ENCODE measurements around the gene CDH15. TPM values are rescaled to one million over a fixed set of nuclear protein-coding genes. Genes with fewer than 3 reads are reported as not detected.

Gene CDH15
- total RNA-seq, 1 donor from 2014 or later, result not detected

GRCh38 chr16:89199241-89200123, 27.9 kb downstream of the CDH15 start:
- H3K27ac Mint-ChIP-seq, result no peak overlapping the region
- Histone ChIP-seq H4K20me1 (ENCODE audit: low read depth) (peaks cover 19% of the 10 kb centered on the region), H3K4me3 (no peak overlapping the region), H3K79me2 (ENCODE audit: low read depth) (no peaks in the 10 kb centered on the region), H3K9me3 (ENCODE audit: low read depth) (no peaks in the 10 kb centered on the region), H2AFZ (replicated peaks) (no peak overlapping the region), H3K27ac (no peak overlapping the region), H3K27me3 (peaks cover 85% of the 10 kb centered on the region), H3F3A (ENCODE audit: low read depth) (peaks cover 17% of the 10 kb centered on the region), H3K9ac (no peak overlapping the region), H3K4me2 (no peak overlapping the region), H3K4me1 (peaks cover 10% of the 10 kb centered on the region), H3K36me3 (no peaks in the 10 kb centered on the region)
- peaks cover 10% of the 10 kb centered on the region for H3K4me1 Mint-ChIP-seq
- no peak for TF ChIP-seq CTCF (IDR thresholded peaks at IDR 0.05)
- TF ChIP-seq EZH2phosphoT487 (IDR thresholded peaks at IDR 0.05), result no peak
- no peak for TF ChIP-seq EZH2 (IDR thresholded peaks at IDR 0.05)
- H3K36me3 Mint-ChIP-seq, result no peaks in the 10 kb centered on the region
- peaks cover 33% of the 10 kb centered on the region for H3K27me3 Mint-ChIP-seq (ENCODE audit: insufficient read depth, low read depth)
- peaks cover 9% of the 10 kb centered on the region for H3K9me3 Mint-ChIP-seq
- peak overlapping the region; percentile 63 for H3K4me3 Mint-ChIP-seq
- no peak for DNase-seq (ENCODE audit: low spot score)

GRCh38 chr16:89200124-89200849, 28.7 kb downstream of the CDH15 start, which contains the start of gene SLC22A31:
Gene SLC22A31, minus strand, starts transcription at chr16:89200537. Its CDS starts 36 bp downstream, at chr16:89200501.
- Mint-ChIP-seq H3K27ac (no peak within 1 kb of the TSS), H3K4me3 (peak within 1 kb of the TSS; percentile 80), H3K27me3 (ENCODE audit: insufficient read depth, low read depth) (peaks cover 36% of the 10 kb centered on the region), H3K4me1 (peaks cover 10% of the 10 kb centered on the region), H3K36me3 (no peaks in the 10 kb centered on the region), H3K9me3 (peaks cover 9% of the 10 kb centered on the region)
- Histone ChIP-seq H3K4me1 (peaks cover 10% of the 10 kb centered on the region), H3K9ac (no peak within 1 kb of the TSS), H3K79me2 (ENCODE audit: low read depth) (no peaks in the 10 kb centered on the region), H3F3A (ENCODE audit: low read depth) (peaks cover 17% of the 10 kb centered on the region), H3K36me3 (no peaks in the 10 kb centered on the region), H4K20me1 (ENCODE audit: low read depth) (peaks cover 19% of the 10 kb centered on the region), H3K27me3 (peaks cover 85% of the 10 kb centered on the region), H2AFZ (replicated peaks) (peak within 1 kb of the TSS; percentile 42), H3K27ac (no peak within 1 kb of the TSS), H3K4me3 (peak within 1 kb of the TSS; percentile 51), H3K9me3 (ENCODE audit: low read depth) (no peaks in the 10 kb centered on the region), H3K4me2 (peak within 1 kb of the TSS; percentile 83)
- DNase-seq (ENCODE audit: low spot score), result peak; percentile 27
- no peak for TF ChIP-seq EZH2phosphoT487 (IDR thresholded peaks at IDR 0.05)
- TF ChIP-seq EZH2 (IDR thresholded peaks at IDR 0.05), result peak; percentile 58

GRCh38 chr16:89200850-89201411, 29.4 kb downstream of the CDH15 start:
- Mint-ChIP-seq H3K9me3 (peaks cover 9% of the 10 kb centered on the region), H3K36me3 (no peaks in the 10 kb centered on the region), H3K27me3 (ENCODE audit: insufficient read depth, low read depth) (peaks cover 36% of the 10 kb centered on the region), H3K27ac (no peak overlapping the region), H3K4me3 (peak overlapping the region; percentile 80), H3K4me1 (peaks cover 10% of the 10 kb centered on the region)
- Histone ChIP-seq H3K36me3 (no peaks in the 10 kb centered on the region), H3K4me2 (peak overlapping the region; percentile 83), H3K79me2 (ENCODE audit: low read depth) (no peaks in the 10 kb centered on the region), H3K9me3 (ENCODE audit: low read depth) (no peaks in the 10 kb centered on the region), H4K20me1 (ENCODE audit: low read depth) (peaks cover 19% of the 10 kb centered on the region), H3K27me3 (peaks cover 82% of the 10 kb centered on the region), H3K27ac (no peak overlapping the region), H3K4me3 (peak overlapping the region; percentile 51), H3K9ac (no peak overlapping the region), H2AFZ (replicated peaks) (peak overlapping the region; percentile 42), H3F3A (ENCODE audit: low read depth) (peaks cover 17% of the 10 kb centered on the region), H3K4me1 (peaks cover 10% of the 10 kb centered on the region)
- DNase-seq (ENCODE audit: low spot score), result peak; percentile 66
- TF ChIP-seq EZH2phosphoT487 (IDR thresholded peaks at IDR 0.05), result peak; percentile 96
- no peak for TF ChIP-seq CTCF (IDR thresholded peaks at IDR 0.05)
- TF ChIP-seq EZH2 (IDR thresholded peaks at IDR 0.05), result peak; percentile 98

All from neural progenitor cell (in vitro differentiated cells).